Suppressor macrophage treated with lipopolysaccharide for 1 hour (primary cell): ENCODE results near the gene GID8.

Source experiments
- DNase-seq, 3 donors: peaks; one replicate each; pipeline ENCODE4 v3.0.0-alpha.2; 2020 to 2022

The GID8 gene

GRCh38 chr20:62971950-62972844, 34.2 kb downstream of the GID8 start:
- peak; percentile 87 to 93 (median 93) for DNase-seq

- no peak for DNase-seq
Observed at GRCh38 chr20:62972845-62973745, 35.1 kb downstream of the GID8 start.

- peak in 2 of 3 donors; percentile 36 to 49 for DNase-seq
Observed at GRCh38 chr20:62975251-62975760, 37.4 kb downstream of the GID8 start.

- no peak for DNase-seq
Observed at GRCh38 chr20:62975812-62976508, 38.0 kb downstream of the GID8 start.

- DNase-seq: no peak
Observed at GRCh38 chr20:62976886-62977285, 38.9 kb downstream of the GID8 start.

- peak; percentile 59 to 66 (median 64) for DNase-seq
Observed at GRCh38 chr20:62977613-62978560, 39.9 kb downstream of the GID8 start.

- DNase-seq: peak; percentile 40 to 57 (median 51)
Observed at GRCh38 chr20:62978561-62978943, 40.6 kb downstream of the GID8 start.

- no peak for DNase-seq
Observed at GRCh38 chr20:62979310-62979709, 41.4 kb downstream of the GID8 start.

GRCh38 chr20:62979876-62980373, 42.0 kb downstream of the GID8 start:
- no peak for DNase-seq

- no peak for DNase-seq
Observed at GRCh38 chr20:62980380-62980960, 42.5 kb downstream of the GID8 start.

GRCh38 chr20:62980970-62981369, 43.0 kb downstream of the GID8 start:
- DNase-seq: peak in 2 of 3 donors; percentile 21 to 35

- DNase-seq: no peak
Observed at GRCh38 chr20:62982124-62983075, 44.5 kb downstream of the GID8 start.

- no peak for DNase-seq
Observed at GRCh38 chr20:62983210-62983609, 45.3 kb downstream of the GID8 start.

- no peak for DNase-seq
Observed at GRCh38 chr20:62984666-62985443, 46.9 kb downstream of the GID8 start.

GRCh38 chr20:62985444-62985778, 47.5 kb downstream of the GID8 start:
- DNase-seq: no peak

- no peak for DNase-seq
Observed at GRCh38 chr20:62986257-62986800, 48.4 kb downstream of the GID8 start.

GRCh38 chr20:62987114-62987513, 49.2 kb downstream of the GID8 start:
- DNase-seq: no peak

- DNase-seq: peak in 1 of 3 donors; percentile 43
Observed at GRCh38 chr20:62989201-62989601, 51.3 kb downstream of the GID8 start.
